Mesendoderm (in vitro differentiated cells): Measurements from ENCODE around the gene BCO2.

Experiments
- DNase-seq: peaks from one replicate; pipeline ENCODE4 v3.0.0; 2013
- H2AK5ac ChIP-seq: 2 replicates; pipeline ENCODE4 v1.6.1; 2013; ENCODE audit warnings: low read length, inconsistent platforms
- H2BK120ac ChIP-seq: 2 replicates; pipeline ENCODE4 v1.6.1; 2013; ENCODE audit warnings: low read depth, mild to moderate bottlenecking, low read length, moderate library complexity, mixed read lengths
- H2BK15ac ChIP-seq: replicated peaks from 2 replicates; pipeline ENCODE4 v1.6.1; 2013; ENCODE audit warnings: low read depth, mild to moderate bottlenecking, moderate library complexity
- H2BK5ac ChIP-seq: 2 replicates; pipeline ENCODE4 v1.6.1; 2013; ENCODE audit warnings: low read length, inconsistent platforms
- H3K18ac ChIP-seq: 2 replicates; pipeline ENCODE4 v1.6.1; 2013; ENCODE audit warnings: mild to moderate bottlenecking, low read length, mixed read lengths
- H3K23ac ChIP-seq: one replicate; pipeline ENCODE4 v1.6.1; 2013; ENCODE audit warnings: low read length
- H3K27ac ChIP-seq: 2 replicates; pipeline ENCODE4 v1.5.1; 2013; ENCODE audit warnings: low read depth, mild to moderate bottlenecking, inconsistent platforms, low read length, moderate library complexity
- H3K27me3 ChIP-seq: 2 replicates; pipeline ENCODE4 v1.6.1; 2013; ENCODE audit warnings: low read length, control low read depth, mild to moderate bottlenecking, inconsistent platforms; ENCODE audit not compliant: insufficient read depth, poor library complexity
- H3K36me3 ChIP-seq: 2 replicates; pipeline ENCODE4 v1.6.1; 2013; ENCODE audit warnings: low read length, inconsistent platforms; ENCODE audit not compliant: control insufficient read depth, insufficient read depth
- H3K4ac ChIP-seq: one replicate; pipeline ENCODE4 v1.6.1; 2013; ENCODE audit warnings: low read depth, mild to moderate bottlenecking, low read length, moderate library complexity
- H3K4me1 ChIP-seq: 2 replicates; pipeline ENCODE4 v1.6.1; 2013; ENCODE audit warnings: low read depth, low read length, inconsistent platforms; ENCODE audit not compliant: control insufficient read depth
- H3K4me2 ChIP-seq: 2 replicates; pipeline ENCODE4 v1.6.1; 2013; ENCODE audit warnings: low read length
- H3K4me3 ChIP-seq: 2 replicates; pipeline ENCODE4 v1.5.1; 2013; ENCODE audit warnings: mild to moderate bottlenecking, low read length
- H3K56ac ChIP-seq: one replicate; pipeline ENCODE4 v1.6.1; 2013; ENCODE audit warnings: low read length
- H3K79me1 ChIP-seq: 2 replicates; pipeline ENCODE4 v1.6.1; 2013; ENCODE audit warnings: low read length, inconsistent platforms
- H3K79me2 ChIP-seq: 2 replicates; pipeline ENCODE4 v1.6.1; 2013; ENCODE audit warnings: mild to moderate bottlenecking, low read length; ENCODE audit not compliant: control insufficient read depth, insufficient read depth
- H3K9ac ChIP-seq: 2 replicates; pipeline ENCODE4 v1.6.1; 2013; ENCODE audit warnings: low read length, inconsistent platforms
- H4K5ac ChIP-seq: one replicate; pipeline ENCODE4 v1.6.1; 2013; ENCODE audit warnings: low read length
- H4K8ac ChIP-seq: one replicate; pipeline ENCODE4 v1.6.1; 2013; ENCODE audit warnings: low read depth, mild to moderate bottlenecking, control low read depth, low read length, moderate library complexity
- WGBS: extraction: QIAGEN DNeasy Blood & Tissue Kit; methylation state at CpG from one replicate; pipeline ENCODE4 v1.1.7; 2013; ENCODE audit warnings: low lambda C conversion rate, missing lambda C conversion rate; ENCODE audit not compliant: insufficient coverage; ENCODE audit errors: extremely low coverage; 5-methylcytosine and 5-hydroxymethylcytosine counted together

Gene BCO2

GRCh38 chr11:112260490-112260889, 85.2 kb downstream of the BCO2 start, which contains the start of gene PLET1:
TSS of gene PLET1 (minus strand) at chr11:112260860. CDS start at chr11:112260589, 271 bp downstream.
- H2BK5ac ChIP-seq, result no peak within 1 kb of the TSS
- no CpG with 5 or more reads among the region's 2 CpGs for WGBS
- no peak within 1 kb of the TSS for H3K18ac ChIP-seq
- no peak for DNase-seq
- H3K9ac ChIP-seq, result no peak within 1 kb of the TSS
- no peaks in the 10 kb centered on the region for H3K79me1 ChIP-seq
- no peaks in the 10 kb centered on the region for H3K27me3 ChIP-seq
- no peaks in the 10 kb centered on the region for H3K79me2 ChIP-seq
- no peak within 1 kb of the TSS for H4K8ac ChIP-seq
- H3K4me1 ChIP-seq, result no peaks in the 10 kb centered on the region
- H2AK5ac ChIP-seq, result no peak within 1 kb of the TSS
- H3K23ac ChIP-seq, result no peak within 1 kb of the TSS
- no peaks in the 10 kb centered on the region for H3K36me3 ChIP-seq
- no peak within 1 kb of the TSS for H3K56ac ChIP-seq
- H4K5ac ChIP-seq, result no peak within 1 kb of the TSS
- no peak within 1 kb of the TSS for H3K27ac ChIP-seq
- no peak within 1 kb of the TSS for H3K4me3 ChIP-seq
- H2BK15ac ChIP-seq, result no peak within 1 kb of the TSS
- H3K4ac ChIP-seq, result no peak within 1 kb of the TSS
- H2BK120ac ChIP-seq, result no peak within 1 kb of the TSS
- H3K4me2 ChIP-seq, result no peak within 1 kb of the TSS

- Histone ChIP-seq H3K4me2 (no peak overlapping the region), H3K4ac (no peak overlapping the region), H4K5ac (no peak overlapping the region), H3K56ac (no peak overlapping the region), H3K4me3 (no peak overlapping the region), H3K18ac (no peak overlapping the region), H3K23ac (no peak overlapping the region), H3K79me2 (no peaks in the 10 kb centered on the region), H2BK15ac (no peak overlapping the region), H2BK120ac (no peak overlapping the region), H2AK5ac (no peak overlapping the region), H3K27ac (no peak overlapping the region), H3K27me3 (no peaks in the 10 kb centered on the region), H3K79me1 (no peaks in the 10 kb centered on the region), H2BK5ac (no peak overlapping the region), H4K8ac (no peak overlapping the region), H3K9ac (no peak overlapping the region), H3K36me3 (no peaks in the 10 kb centered on the region), H3K4me1 (no peaks in the 10 kb centered on the region)
- WGBS, result no CpG with 5 or more reads among the region's 11 CpGs
- no peak for DNase-seq
Observed at GRCh38 chr11:112265659-112266409, 90.5 kb downstream of the BCO2 start.

- Histone ChIP-seq H3K56ac (no peak overlapping the region), H3K4me1 (no peaks in the 10 kb centered on the region), H4K5ac (no peak overlapping the region), H3K18ac (no peak overlapping the region), H3K9ac (no peak overlapping the region), H2AK5ac (no peak overlapping the region), H4K8ac (no peak overlapping the region), H3K27ac (no peak overlapping the region), H3K79me2 (no peaks in the 10 kb centered on the region), H3K79me1 (no peaks in the 10 kb centered on the region), H3K4me3 (no peak overlapping the region), H2BK15ac (no peak overlapping the region), H2BK120ac (no peak overlapping the region), H3K36me3 (no peaks in the 10 kb centered on the region), H2BK5ac (no peak overlapping the region), H3K27me3 (no peaks in the 10 kb centered on the region), H3K23ac (no peak overlapping the region), H3K4me2 (no peak overlapping the region), H3K4ac (no peak overlapping the region)
- no peak for DNase-seq
- no CpG with 5 or more reads among the region's 3 CpGs for WGBS
Observed at GRCh38 chr11:112266410-112266778, 91.1 kb downstream of the BCO2 start.

- Histone ChIP-seq H4K5ac (no peak overlapping the region), H2BK5ac (no peak overlapping the region), H3K4me3 (no peak overlapping the region), H3K4me2 (no peak overlapping the region), H3K36me3 (no peaks in the 10 kb centered on the region), H3K27me3 (no peaks in the 10 kb centered on the region), H4K8ac (no peak overlapping the region), H3K23ac (no peak overlapping the region), H2BK120ac (no peak overlapping the region), H3K18ac (no peak overlapping the region), H3K4me1 (no peaks in the 10 kb centered on the region), H2AK5ac (no peak overlapping the region), H3K56ac (no peak overlapping the region), H3K4ac (no peak overlapping the region), H3K27ac (no peak overlapping the region), H3K79me1 (no peaks in the 10 kb centered on the region), H3K79me2 (no peaks in the 10 kb centered on the region), H3K9ac (no peak overlapping the region), H2BK15ac (no peak overlapping the region)
- WGBS, result no CpG with 5 or more reads among the region's 5 CpGs
- DNase-seq, result no peak
Observed at GRCh38 chr11:112267188-112267591, 91.9 kb downstream of the BCO2 start.

- Histone ChIP-seq H3K27me3 (no peaks in the 10 kb centered on the region), H3K4me2 (no peak overlapping the region), H3K4me3 (no peak overlapping the region), H3K4ac (no peak overlapping the region), H3K27ac (no peak overlapping the region), H2BK15ac (no peak overlapping the region), H3K79me2 (no peaks in the 10 kb centered on the region), H2BK120ac (no peak overlapping the region), H3K36me3 (no peaks in the 10 kb centered on the region), H3K9ac (no peak overlapping the region), H4K5ac (no peak overlapping the region), H3K56ac (no peak overlapping the region), H3K4me1 (no peaks in the 10 kb centered on the region), H3K79me1 (no peaks in the 10 kb centered on the region), H4K8ac (no peak overlapping the region), H2AK5ac (no peak overlapping the region), H3K23ac (no peak overlapping the region), H2BK5ac (no peak overlapping the region), H3K18ac (no peak overlapping the region)
- no CpG with 5 or more reads among the region's 5 CpGs for WGBS
- no peak for DNase-seq
Observed at GRCh38 chr11:112268406-112268805, 93.1 kb downstream of the BCO2 start.
